ENCODE measurements around the gene PCGF1. TPM values are rescaled to one million over a fixed set of nuclear protein-coding genes. Genes with fewer than 3 reads are reported as not detected.

Gene PCGF1
- total and polyA plus RNA-seq, 2 of the 4 experiments (the other 2 are of a cell fraction) = 23.4 to 31.4 TPM

GRCh38 chr2:74536166-74536950 is 28.9 kb upstream of the PCGF1 start:
- ATAC-seq (ENCODE audit: low read depth) = no peak
- CTCF ChIA-PET = no interaction called here

More at GRCh38 chr2:74536166-74536950, 28.9 kb upstream of the PCGF1 start:
- Histone ChIP-seq H3K36me3 (ENCODE audit: control insufficient read depth, insufficient read depth, low read length) (peaks cover 31% of the 10 kb centered on the region), H2BK5ac (ENCODE audit: low read depth, low read length, poor library complexity, severe bottlenecking) (no peak overlapping the region), H3K18ac (ENCODE audit: low read depth, low read length) (no peak overlapping the region), H2BK120ac (ENCODE audit: low read depth, low read length) (no peak overlapping the region), H4K91ac (ENCODE audit: insufficient read depth, low read depth, low read length) (no peak overlapping the region), H3K27me3 (ENCODE audit: control insufficient read depth, insufficient read depth, low read length) (no peaks in the 10 kb centered on the region), H4K5ac (ENCODE audit: low read depth, low read length) (no peak overlapping the region), H2BK15ac (ENCODE audit: low read depth, low read length) (no peak overlapping the region), H2AK9ac (replicated peaks; ENCODE audit: low read depth, low read length, poor library complexity) (no peak overlapping the region), H3K79me1 (ENCODE audit: low read depth in 1 of 2, low read length in 2 of 2) (peaks cover 6 to 11% of the 10 kb centered on the region in 2 experiments), H2AK5ac (ENCODE audit: low read depth, low read length) (no peak overlapping the region), H3K4ac (ENCODE audit: low read depth, low read length) (no peak overlapping the region), H3K9me1 (ENCODE audit: insufficient read depth, low read length) (peaks cover 1% of the 10 kb centered on the region), H3K14ac (replicated peaks; ENCODE audit: low read depth, low read length) (no peak overlapping the region), H4K8ac (ENCODE audit: low read depth in 2 of 2, low read length in 2 of 2) (no peak overlapping the region), H3K27ac (ENCODE audit: insufficient read depth, low read length) (no peak overlapping the region), H3K9ac (ENCODE audit: low read depth, low read length) (no peak overlapping the region), H2AFZ (replicated peaks; ENCODE audit: low read length, poor library complexity) (peak overlapping the region; percentile 16), H3K23ac (ENCODE audit: low read depth, low read length) (no peak overlapping the region), H3K4me1 (ENCODE audit: control insufficient read depth, insufficient read depth, low read length) (peaks cover 1% of the 10 kb centered on the region; the same call in 1 of the 2 replicates), H3K9me3 (ENCODE audit: control insufficient read depth, insufficient read depth, low read length) (no peaks in the 10 kb centered on the region), H2BK20ac (ENCODE audit: low read depth, low read length) (no peak overlapping the region), H3K56ac (ENCODE audit: extremely low read depth, insufficient read depth, low read length) (no peak overlapping the region), H3K4me2 (ENCODE audit: low read depth, low read length) (no peak overlapping the region), H4K20me1 (ENCODE audit: insufficient read depth, low read length) (no peaks in the 10 kb centered on the region), H3K4me3 (ENCODE audit: insufficient read depth, low read depth, low read length) (no peak overlapping the region)
- 95% methylated on average over 14 of the region's 23 CpGs; no CpG with 5 or more reads in 1 of the 2 experiments for WGBS, 2 experiments (ENCODE audit: extremely low coverage in 2 of 2, insufficient read length in 1 of 2)
- no peak for DNase-seq
- dilution Hi-C loops (cut with HindIII; ENCODE audit: low sequenced_read_pairs, unreplicated experiment) = no loop called here
- intact Hi-C loops (cut with micrococcal nuclease) = no loop called here
- POLR2A ChIA-PET (ENCODE audit: unreplicated experiment) = no interaction called here
- no TSS peak for BruUV-seq (replicated peaks)
- TF ChIP-seq MAFK (IDR thresholded peaks at IDR 0.05; ENCODE audit: low read depth, low read length) (no peak), SMC3 (IDR thresholded peaks at IDR 0.05; ENCODE audit: low read depth, low read length) (no peak), USF2 (IDR thresholded peaks at IDR 0.05; ENCODE audit: low read depth, low read length) (no peak), BHLHE40 (IDR thresholded peaks at IDR 0.05; ENCODE audit: low read depth, low read length) (no peak), CHD1 (IDR thresholded peaks at IDR 0.05; ENCODE audit: low read depth, low read length) (no peak), CTCF (conservative IDR thresholded peaks at IDR 0.05; ENCODE audit: low read depth, low read length) (no peak), POLR2A (IDR thresholded peaks at IDR 0.05; ENCODE audit: low read depth, low read length) (no peak), RFX5 (IDR thresholded peaks at IDR 0.05; ENCODE audit: low read depth, low read length) (no peak), NFE2L2 (IDR thresholded peaks at IDR 0.05; ENCODE audit: low read depth, low read length) (no peak), RCOR1 (IDR thresholded peaks at IDR 0.05; ENCODE audit: insufficient replicate concordance, low read length) (no peak)
- in situ Hi-C loops (cut with MboI; ENCODE audit: low sequenced_read_pairs) = no loop called here
